ENCODE results near the gene DDX1. TPM values are rescaled to one million over a fixed set of nuclear protein-coding genes. Genes with fewer than 3 reads are reported as not detected.

Gene DDX1
- total and polyA plus RNA-seq, 9 of the 15 experiments (the other 6 are each of a cell fraction or from before 2014, with no cell fraction given): 116 to 277 (median 232) TPM

- ChIA-PET CTCF (ENCODE audit: low intra/inter-chr PET ratio) (no interaction called here), POLR2A (interaction anchor here (0.9 kb wide), 1 partner anchor 22 kb away, joined by 3 read pairs; no protein-coding TSS in a partner anchor)
- Histone ChIP-seq H3K9ac (ENCODE audit: insufficient read depth in 1 of 2, low read depth in 2 of 2, low read length in 2 of 2) (no peak overlapping the region), H3K27me3 (ENCODE audit: control insufficient read depth in 2 of 2, insufficient read depth in 2 of 2, low read length in 2 of 2) (peaks cover 29 to 71% of the 10 kb centered on the region in 2 experiments), H4K20me1 (replicated peaks; ENCODE audit: control insufficient read depth, insufficient read depth, low read length) (0 out of 2 replicates have a peak, but pooled peaks cover 2% of the 10 kb centered on the region), H3K4me1 (replicated peaks in 1 of 2; ENCODE audit: control insufficient read depth in 2 of 2, insufficient read depth in 2 of 2, low read length in 2 of 2) (no peaks in the 10 kb centered on the region), H3K9me3 (replicated peaks; ENCODE audit: control insufficient read depth, insufficient read depth, low read depth, low read length) (no peaks in the 10 kb centered on the region), H2AFZ (ENCODE audit: low read depth, low read length) (no peak overlapping the region), H3K4me3 (no peak overlapping the region), H3K36me3 (ENCODE audit: control insufficient read depth, insufficient read depth, low read length) (no peaks in the 10 kb centered on the region), H3K9me1 (ENCODE audit: control insufficient read depth, insufficient read depth, low read length) (no peaks in the 10 kb centered on the region), H3K4me2 (ENCODE audit: insufficient read depth, low read length) (no peak overlapping the region), H3K27ac (ENCODE audit: extremely low read depth, low read depth, low read length) (no peak overlapping the region), H3K79me2 (ENCODE audit: control insufficient read depth, insufficient read depth, low read length) (no peaks in the 10 kb centered on the region)
- ATAC-seq (no peak), DNase-seq (ENCODE audit: extremely low read depth in 1 of 4, low spot score in 3 of 4) (no peak), FAIRE-seq (no peak)
- 0% methylated on average over 1 of the region's 1 CpG for WGBS (ENCODE audit: insufficient coverage, low coverage, missing lambda C conversion rate)
- no TSS peak for BruUV-seq (replicated peaks)
- intact Hi-C loops (cut with micrococcal nuclease): no loop called here
- TF ChIP-seq ZNF140 (CRISPR knock-in tag; IDR thresholded peaks at IDR 0.05) (no peak), PHF21A (IDR thresholded peaks at IDR 0.05; ENCODE audit: borderline replicate concordance, low read depth) (no peak), ZBTB9 (CRISPR knock-in tag; IDR thresholded peaks at IDR 0.05) (no peak), HIVEP1 (CRISPR knock-in tag; IDR thresholded peaks at IDR 0.05) (no peak), SRF (CRISPR knock-in tag; IDR thresholded peaks at IDR 0.05) (no peak), ARNT (IDR thresholded peaks at IDR 0.05) (no peak), ZNF76 (CRISPR knock-in tag; IDR thresholded peaks at IDR 0.05; ENCODE audit: borderline replicate concordance) (no peak), SPI1 (IDR thresholded peaks at IDR 0.05; ENCODE audit: borderline replicate concordance, low read depth, low read length) (no peak), THAP12 (CRISPR knock-in tag; IDR thresholded peaks at IDR 0.05) (no peak), FOXM1 (IDR thresholded peaks at IDR 0.05; ENCODE audit: low read depth) (no peak), FOXM1 (CRISPR knock-in tag; IDR thresholded peaks at IDR 0.05; ENCODE audit: low read depth) (no peak), SETDB1 (IDR thresholded peaks at IDR 0.05; ENCODE audit: low read length) (no peak), SIX5 (IDR thresholded peaks at IDR 0.05; ENCODE audit: borderline replicate concordance in 1 of 2, insufficient read depth in 1 of 2, low read depth in 1 of 2, low read length in 2 of 2) (no peak), CC2D1A (IDR thresholded peaks at IDR 0.05) (no peak), POLR2H (tag; IDR thresholded peaks at IDR 0.05; ENCODE audit: low read depth) (no peak), U2AF1 (optimal IDR thresholded peaks at IDR 0.05; ENCODE audit: low read depth, low read length) (no peak), TCF15 (CRISPR knock-in tag; IDR thresholded peaks at IDR 0.05) (no peak)
- in situ Hi-C loops (cut with MboI): no loop called here
Observed at GRCh38 chr2:15670469-15670868, 78.8 kb downstream of the DDX1 start.

Data from K562 (cell line).